Measurements from ENCODE around the gene RNF157. TPM values are rescaled to one million over a fixed set of nuclear protein-coding genes. Genes with fewer than 3 reads are reported as not detected.
"Not testable (repeated sequence)": the region's sequence is repeated elsewhere in the genome, so short reads cannot be mapped to it uniquely, and the experiment has no call there.

The RNF157 gene
- total RNA-seq, 3 donors from 2014 or later: 11.6 to 45.8 (median 17.5) TPM

DNA sequence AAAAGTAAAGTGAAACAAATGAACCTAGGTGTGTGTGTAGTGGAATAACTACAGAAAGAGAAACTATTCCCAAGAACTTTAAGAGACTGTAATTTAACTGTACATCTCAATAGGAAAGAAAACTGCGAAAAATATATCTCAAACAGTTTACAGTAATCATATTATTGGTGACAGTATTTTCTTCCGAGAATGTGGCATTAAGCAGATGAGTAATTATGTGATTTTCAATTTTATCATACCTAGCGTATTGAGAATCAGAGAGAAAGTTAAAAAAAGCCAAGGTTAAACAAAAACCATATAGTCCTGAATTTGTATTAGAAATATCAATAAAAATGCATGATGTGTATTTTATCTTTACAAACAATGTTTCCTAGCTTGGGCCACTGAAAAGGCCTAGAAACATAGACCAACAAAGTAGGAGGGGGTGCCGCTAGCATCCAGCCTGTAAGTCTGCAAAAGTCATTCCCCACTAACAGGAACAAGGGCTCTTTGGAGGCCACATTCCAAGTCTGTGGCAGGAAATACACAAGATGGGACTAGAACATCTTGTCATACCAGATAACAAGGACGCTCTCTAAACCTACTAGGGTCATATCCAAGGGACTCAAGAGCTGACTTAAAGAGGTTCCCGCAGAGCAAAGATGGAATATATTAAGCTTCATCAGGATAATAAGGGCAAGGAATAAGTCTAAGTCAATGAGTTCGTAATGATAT lies 20.5 kb downstream of the RNF157 start:
- no peak for ATAC-seq
- no peaks in the 10 kb centered on the region for H3K36me3 ChIP-seq (ENCODE audit: low read depth)
- no peaks in the 10 kb centered on the region for H3K9me3 ChIP-seq
- intact Hi-C loops (cut with DNase I, micrococcal nuclease): no loop called here
- TF ChIP-seq, protein P1, sequence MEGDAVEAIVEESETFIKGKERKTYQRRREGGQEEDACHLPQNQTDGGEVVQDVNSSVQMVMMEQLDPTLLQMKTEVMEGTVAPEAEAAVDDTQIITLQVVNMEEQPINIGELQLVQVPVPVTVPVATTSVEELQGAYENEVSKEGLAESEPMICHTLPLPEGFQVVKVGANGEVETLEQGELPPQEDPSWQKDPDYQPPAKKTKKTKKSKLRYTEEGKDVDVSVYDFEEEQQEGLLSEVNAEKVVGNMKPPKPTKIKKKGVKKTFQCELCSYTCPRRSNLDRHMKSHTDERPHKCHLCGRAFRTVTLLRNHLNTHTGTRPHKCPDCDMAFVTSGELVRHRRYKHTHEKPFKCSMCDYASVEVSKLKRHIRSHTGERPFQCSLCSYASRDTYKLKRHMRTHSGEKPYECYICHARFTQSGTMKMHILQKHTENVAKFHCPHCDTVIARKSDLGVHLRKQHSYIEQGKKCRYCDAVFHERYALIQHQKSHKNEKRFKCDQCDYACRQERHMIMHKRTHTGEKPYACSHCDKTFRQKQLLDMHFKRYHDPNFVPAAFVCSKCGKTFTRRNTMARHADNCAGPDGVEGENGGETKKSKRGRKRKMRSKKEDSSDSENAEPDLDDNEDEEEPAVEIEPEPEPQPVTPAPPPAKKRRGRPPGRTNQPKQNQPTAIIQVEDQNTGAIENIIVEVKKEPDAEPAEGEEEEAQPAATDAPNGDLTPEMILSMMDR (IDR thresholded peaks at IDR 0.05): no peak
- no peaks in the 10 kb centered on the region for H3K4me1 ChIP-seq (ENCODE audit: low read depth)
- H3K4me3 ChIP-seq: no peak overlapping the region
- DNase-seq: no peak

DNA sequence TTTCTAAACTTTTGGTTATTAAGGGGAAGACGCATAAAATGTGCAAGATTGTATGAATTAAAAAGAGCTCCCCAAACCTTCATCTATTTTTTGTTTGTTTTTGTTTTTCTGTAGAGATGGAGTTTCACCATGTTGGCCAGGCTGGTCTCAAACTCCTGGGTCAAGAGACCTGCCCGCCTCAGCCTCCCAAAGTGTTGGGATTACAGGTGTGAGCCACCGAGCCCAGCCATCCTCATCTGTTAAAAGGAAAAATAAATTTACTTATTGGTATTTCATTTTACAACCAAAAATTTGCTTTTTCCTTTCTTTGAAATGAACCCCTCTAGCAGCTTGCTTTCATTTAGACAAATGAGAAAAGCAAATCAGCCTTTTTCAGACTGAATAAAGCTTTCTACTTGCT lies 23.2 kb downstream of the RNF157 start:
- intact Hi-C loops (cut with DNase I, micrococcal nuclease): no loop called here
- Histone ChIP-seq H3K9me3 (no peaks in the 10 kb centered on the region), H3K4me1 (ENCODE audit: low read depth) (no peaks in the 10 kb centered on the region), H3K4me3 (no peak overlapping the region), H3K36me3 (ENCODE audit: low read depth) (no peaks in the 10 kb centered on the region)
- TF ChIP-seq, protein P1 (IDR thresholded peaks at IDR 0.05): no peak
- no peak for DNase-seq
- ATAC-seq: no peak

DNA sequence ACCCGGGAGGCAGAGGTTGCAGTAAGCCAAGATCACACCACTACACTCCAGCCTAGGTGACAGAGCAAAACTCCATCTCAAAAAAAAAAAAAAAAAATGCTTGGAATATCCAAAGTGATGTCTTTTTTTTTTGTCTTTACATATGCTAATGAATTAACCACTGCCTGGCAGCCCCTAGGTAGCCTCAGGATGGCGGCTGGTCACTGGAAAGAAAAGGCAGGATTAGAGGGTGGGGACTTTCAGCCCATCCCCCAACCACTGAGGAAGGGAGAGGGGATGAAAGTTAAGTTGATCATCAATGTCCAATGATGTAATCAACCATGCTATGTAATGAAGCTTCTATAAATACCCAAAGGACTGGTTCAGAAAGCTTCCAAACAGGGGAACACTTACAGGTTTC lies 26.8 kb downstream of the RNF157 start:
- no peaks in the 10 kb centered on the region for H3K4me1 ChIP-seq (ENCODE audit: low read depth)
- TF ChIP-seq, protein P1 (IDR thresholded peaks at IDR 0.05): no peak
- no peak overlapping the region for H3K4me3 ChIP-seq
- DNase-seq (no peak), ATAC-seq (no peak)
- intact Hi-C loops (cut with DNase I, micrococcal nuclease): no loop called here
- no peaks in the 10 kb centered on the region for H3K9me3 ChIP-seq
- no peaks in the 10 kb centered on the region for H3K36me3 ChIP-seq (ENCODE audit: low read depth)

DNA sequence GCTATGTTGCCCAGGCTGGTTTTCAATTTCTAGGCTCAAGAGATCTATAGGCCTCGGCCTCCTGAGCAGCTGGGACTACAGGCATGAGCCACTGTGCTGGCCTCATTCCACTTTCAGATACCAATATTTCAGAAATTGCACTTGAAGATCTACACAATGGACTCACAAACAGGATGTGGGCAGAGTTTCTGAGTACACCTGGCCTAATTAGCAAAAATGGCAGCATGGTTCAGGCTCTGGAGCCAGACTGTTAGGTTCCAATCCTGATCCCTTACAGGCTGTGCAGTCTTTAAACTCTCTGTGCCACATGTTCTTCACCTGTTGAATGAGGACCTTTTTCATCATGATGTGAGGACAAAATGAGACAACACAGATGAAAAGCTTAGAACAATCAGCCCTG lies 32.2 kb downstream of the RNF157 start:
- Histone ChIP-seq H3K36me3 (ENCODE audit: low read depth) (no peaks in the 10 kb centered on the region), H3K9me3 (no peaks in the 10 kb centered on the region), H3K4me1 (ENCODE audit: low read depth) (peaks cover 11% of the 10 kb centered on the region), H3K4me3 (no peak overlapping the region)
- DNase-seq (no peak), ATAC-seq (peak; percentile 33)
- intact Hi-C loops (cut with DNase I, micrococcal nuclease): no loop called here
- TF ChIP-seq, protein P1 (IDR thresholded peaks at IDR 0.05): no peak

DNA sequence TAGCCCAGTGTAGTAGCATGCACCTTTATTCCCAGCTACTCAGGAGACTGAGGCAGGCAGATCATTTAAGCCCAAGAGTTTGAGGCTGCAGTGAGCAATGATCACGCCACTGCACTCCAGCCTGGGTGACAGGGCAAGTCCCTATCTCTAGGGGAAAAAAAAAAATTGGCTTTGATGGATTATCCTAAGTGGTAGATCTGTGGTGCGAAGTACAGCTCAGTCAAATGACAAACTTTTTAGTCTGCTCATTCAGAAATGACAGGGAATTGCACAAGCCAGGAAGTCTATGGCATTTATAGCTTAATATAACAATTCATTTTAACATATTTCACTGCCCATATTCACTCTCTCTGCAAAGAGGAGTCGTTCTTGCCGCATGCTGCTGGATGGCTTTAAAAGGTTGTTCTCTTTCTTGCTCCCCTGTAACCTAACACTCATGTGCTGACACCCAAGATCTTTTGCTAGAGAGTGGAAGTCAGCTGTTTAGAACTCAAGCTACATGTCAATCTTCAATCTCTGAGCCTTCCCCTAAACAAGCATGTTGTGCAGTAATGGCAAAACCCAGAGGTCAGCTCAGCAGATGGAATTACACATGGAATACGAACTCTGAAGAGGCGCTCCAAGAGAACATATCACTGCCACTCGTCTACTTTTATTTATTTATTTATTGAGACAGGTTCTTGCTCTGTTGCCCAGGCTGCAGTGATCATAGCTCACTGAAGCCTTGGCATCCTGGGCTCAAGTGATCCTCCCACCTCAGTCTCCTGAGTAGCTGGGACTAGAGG lies 32.8 kb downstream of the RNF157 start:
- Histone ChIP-seq H3K4me1 (ENCODE audit: low read depth) (peaks cover 11% of the 10 kb centered on the region), H3K4me3 (no peak overlapping the region), H3K36me3 (ENCODE audit: low read depth) (no peaks in the 10 kb centered on the region), H3K9me3 (no peaks in the 10 kb centered on the region)
- intact Hi-C loops (cut with DNase I, micrococcal nuclease): no loop called here
- DNase-seq (no peak), ATAC-seq (peak; percentile 64)
- TF ChIP-seq, protein P1 (IDR thresholded peaks at IDR 0.05): no peak

DNA sequence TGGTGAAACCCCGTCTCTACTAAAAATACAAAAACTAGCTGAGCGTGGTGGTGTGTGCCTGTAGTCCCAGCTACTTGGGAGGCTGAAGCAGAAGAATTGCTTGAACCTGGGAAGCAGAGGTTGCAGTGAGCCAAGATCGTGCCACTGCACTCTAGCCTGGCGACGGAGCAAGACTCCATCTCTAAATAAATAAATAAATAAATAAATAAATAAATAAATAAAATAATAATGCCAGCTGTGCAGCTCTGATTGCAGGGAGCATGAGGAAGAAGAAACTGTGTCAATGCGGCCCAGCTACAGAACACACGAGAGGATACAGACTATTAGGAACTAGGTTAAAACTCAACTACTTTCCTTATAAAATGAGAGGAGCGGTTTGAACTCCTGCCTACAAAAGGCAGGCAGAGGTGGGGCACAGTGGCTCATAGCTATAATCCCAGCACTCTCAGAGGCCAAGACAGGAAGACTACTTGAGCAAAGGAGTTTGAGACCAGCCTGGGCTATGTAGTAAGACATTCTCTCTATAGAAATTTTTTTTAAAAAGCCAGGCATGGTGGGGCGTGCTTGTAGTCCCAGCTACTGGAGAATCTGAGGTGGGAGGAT lies 34.6 kb downstream of the RNF157 start:
- H3K9me3 ChIP-seq; H3K4me3 ChIP-seq; intact Hi-C loops (cut with DNase I, micrococcal nuclease); H3K36me3 ChIP-seq (ENCODE audit: low read depth): not testable (repeated sequence)
- DNase-seq: peak in 1 of 3 donors; percentile 26
- peaks cover 11% of the 10 kb centered on the region for H3K4me1 ChIP-seq (ENCODE audit: low read depth)
- peak; percentile 83 for ATAC-seq

Measured in mucosa of descending colon (tissue), 3 donors.